Neural progenitor cell (in vitro differentiated cells): ENCODE results near the gene BMP7. TPM values are rescaled to one million over a fixed set of nuclear protein-coding genes. Genes with fewer than 3 reads are reported as not detected.

ENCODE experiments used
- DNase-seq: peaks from one replicate; pipeline ENCODE4 v3.0.0-alpha.2; 2016; ENCODE audit warnings: low spot score
- H2AFZ ChIP-seq: fragments of 200-600 bp; sonication (generic); replicated peaks from 2 replicates; pipeline ENCODE4 v1.6.1; 2016; ENCODE audit warnings: antibody characterized with exemption
- H3F3A ChIP-seq: fragments of 200-600 bp; sonication (generic); 2 replicates; pipeline ENCODE4 v1.6.1; 2016; ENCODE audit warnings: antibody characterized with exemption, low read depth
- H3K27ac ChIP-seq: fragments of 200-600 bp; sonication (generic); 2 replicates; pipeline ENCODE4 v1.5.1; 2016; ENCODE audit warnings: mild to moderate bottlenecking
- H3K27me3 ChIP-seq: fragments of 200-600 bp; sonication (generic); 2 replicates; pipeline ENCODE4 v1.6.1; 2016; ENCODE audit warnings: mild to moderate bottlenecking, moderate library complexity
- H3K36me3 ChIP-seq: fragments of 200-600 bp; sonication (generic); 2 replicates; pipeline ENCODE4 v1.5.1; 2016
- H3K4me1 ChIP-seq: fragments of 200-600 bp; sonication (generic); 2 replicates; pipeline ENCODE4 v1.6.1; 2016; ENCODE audit warnings: mixed run types
- H3K4me2 ChIP-seq: fragments of 200-600 bp; sonication (generic); 2 replicates; pipeline ENCODE4 v1.6.1; 2016
- H3K4me3 ChIP-seq: fragments of 200-600 bp; sonication (generic); 2 replicates; pipeline ENCODE4 v1.5.1; 2016
- H3K79me2 ChIP-seq: fragments of 200-600 bp; sonication (generic); 2 replicates; pipeline ENCODE4 v1.6.1; 2016; ENCODE audit warnings: low read depth
- H3K9ac ChIP-seq: fragments of 200-600 bp; sonication (generic); 2 replicates; pipeline ENCODE4 v1.6.1; 2016
- H3K9me3 ChIP-seq: fragments of 200-600 bp; sonication (generic); 2 replicates; pipeline ENCODE4 v1.5.1; 2016; ENCODE audit warnings: low read depth
- H4K20me1 ChIP-seq: fragments of 200-600 bp; sonication (generic); 2 replicates; pipeline ENCODE4 v1.6.1; 2016; ENCODE audit warnings: low read depth
- H3K27ac Mint-ChIP-seq: 3 replicates; pipeline ENCODE4 v1.8.0; 2021; ENCODE audit warnings: mixed read lengths
- H3K27me3 Mint-ChIP-seq: 2 replicates; pipeline ENCODE4 v1.8.0; 2022; ENCODE audit warnings: low read depth, mild to moderate bottlenecking, inconsistent platforms, moderate library complexity, mixed read lengths; ENCODE audit not compliant: insufficient read depth
- H3K36me3 Mint-ChIP-seq: 3 replicates; pipeline ENCODE4 v1.8.0; 2021; ENCODE audit warnings: mixed read lengths
- H3K4me1 Mint-ChIP-seq: 3 replicates; pipeline ENCODE4 v1.8.0; 2021; ENCODE audit warnings: mixed read lengths
- H3K4me3 Mint-ChIP-seq: 3 replicates; pipeline ENCODE4 v1.8.0; 2021; ENCODE audit warnings: mild to moderate bottlenecking, moderate library complexity, mixed read lengths
- H3K9me3 Mint-ChIP-seq: 3 replicates; pipeline ENCODE4 v1.8.0; 2020; ENCODE audit warnings: mixed read lengths
- EZH2 ChIP-seq: fragments of 200-600 bp; sonication (generic); IDR thresholded peaks from 2 replicates; pipeline ENCODE4 v1.6.1; 2017; ENCODE audit warnings: antibody characterized with exemption, mild to moderate bottlenecking, moderate library complexity
- EZH2phosphoT487 ChIP-seq: fragments of 200-600 bp; sonication (generic); IDR thresholded peaks from 2 replicates; pipeline ENCODE4 v1.6.1; 2017; ENCODE audit warnings: antibody characterized with exemption
- total RNA-seq: library from RNA; depleted of rRNA; stranded (reverse); fragments of >200 nt; gene quantifications from 2 replicates; pipeline ENCODE4 v1.2.3, GENCODE V29; 2015; ENCODE audit warnings: low replicate concordance
- TF ChIP-seq, protein P1 (sequence below): fragments of 200-600 bp; sonication (generic); IDR thresholded peaks from 2 replicates; pipeline ENCODE4 v1.5.1; 2017; ENCODE audit warnings: antibody characterized with exemption, mild to moderate bottlenecking

Gene BMP7
- total RNA-seq, 1 donor from 2014 or later, result 11.2 TPM

GRCh38 chr20:57310821-57311514, 44.5 kb upstream of the BMP7 start:
- H3K36me3 ChIP-seq, result no peaks in the 10 kb centered on the region
- H3K36me3 Mint-ChIP-seq, result no peaks in the 10 kb centered on the region
- TF ChIP-seq, protein P1, sequence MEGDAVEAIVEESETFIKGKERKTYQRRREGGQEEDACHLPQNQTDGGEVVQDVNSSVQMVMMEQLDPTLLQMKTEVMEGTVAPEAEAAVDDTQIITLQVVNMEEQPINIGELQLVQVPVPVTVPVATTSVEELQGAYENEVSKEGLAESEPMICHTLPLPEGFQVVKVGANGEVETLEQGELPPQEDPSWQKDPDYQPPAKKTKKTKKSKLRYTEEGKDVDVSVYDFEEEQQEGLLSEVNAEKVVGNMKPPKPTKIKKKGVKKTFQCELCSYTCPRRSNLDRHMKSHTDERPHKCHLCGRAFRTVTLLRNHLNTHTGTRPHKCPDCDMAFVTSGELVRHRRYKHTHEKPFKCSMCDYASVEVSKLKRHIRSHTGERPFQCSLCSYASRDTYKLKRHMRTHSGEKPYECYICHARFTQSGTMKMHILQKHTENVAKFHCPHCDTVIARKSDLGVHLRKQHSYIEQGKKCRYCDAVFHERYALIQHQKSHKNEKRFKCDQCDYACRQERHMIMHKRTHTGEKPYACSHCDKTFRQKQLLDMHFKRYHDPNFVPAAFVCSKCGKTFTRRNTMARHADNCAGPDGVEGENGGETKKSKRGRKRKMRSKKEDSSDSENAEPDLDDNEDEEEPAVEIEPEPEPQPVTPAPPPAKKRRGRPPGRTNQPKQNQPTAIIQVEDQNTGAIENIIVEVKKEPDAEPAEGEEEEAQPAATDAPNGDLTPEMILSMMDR, result no peak
- TF ChIP-seq EZH2, result no peak
- no peak for TF ChIP-seq EZH2phosphoT487
- H3K4me3 Mint-ChIP-seq, result no peak overlapping the region
- H2AFZ ChIP-seq, result no peak overlapping the region
- H3K4me1 ChIP-seq, result no peaks in the 10 kb centered on the region
- DNase-seq, result no peak
- no peak overlapping the region for H3K27ac ChIP-seq
- H3K4me2 ChIP-seq, result no peak overlapping the region
- H3K27me3 Mint-ChIP-seq, result peaks cover 11% of the 10 kb centered on the region
- H3F3A ChIP-seq, result no peaks in the 10 kb centered on the region
- no peaks in the 10 kb centered on the region for H3K79me2 ChIP-seq
- H4K20me1 ChIP-seq, result no peaks in the 10 kb centered on the region
- no peak overlapping the region for H3K9ac ChIP-seq
- no peaks in the 10 kb centered on the region for H3K9me3 Mint-ChIP-seq
- no peak overlapping the region for H3K27ac Mint-ChIP-seq
- H3K4me3 ChIP-seq, result no peak overlapping the region
- H3K27me3 ChIP-seq, result no peaks in the 10 kb centered on the region
- no peaks in the 10 kb centered on the region for H3K9me3 ChIP-seq
- peaks cover 19% of the 10 kb centered on the region for H3K4me1 Mint-ChIP-seq

GRCh38 chr20:57309544-57310115, 43.2 kb upstream of the BMP7 start:
- Mint-ChIP-seq H3K9me3 (no peaks in the 10 kb centered on the region), H3K4me3 (no peak overlapping the region), H3K27ac (peak overlapping the region; percentile 10), H3K4me1 (peaks cover 20% of the 10 kb centered on the region), H3K27me3 (peaks cover 6% of the 10 kb centered on the region), H3K36me3 (no peaks in the 10 kb centered on the region)
- Histone ChIP-seq H3K27me3 (no peaks in the 10 kb centered on the region), H3K9ac (no peak overlapping the region), H3K4me1 (no peaks in the 10 kb centered on the region), H2AFZ (no peak overlapping the region), H3K4me2 (no peak overlapping the region), H3F3A (no peaks in the 10 kb centered on the region), H4K20me1 (no peaks in the 10 kb centered on the region), H3K79me2 (no peaks in the 10 kb centered on the region), H3K27ac (no peak overlapping the region), H3K4me3 (no peak overlapping the region), H3K36me3 (no peaks in the 10 kb centered on the region), H3K9me3 (no peaks in the 10 kb centered on the region)
- no peak for DNase-seq
- TF ChIP-seq EZH2 (no peak), EZH2phosphoT487 (no peak)
- TF ChIP-seq, protein P1, result no peak

DNA sequence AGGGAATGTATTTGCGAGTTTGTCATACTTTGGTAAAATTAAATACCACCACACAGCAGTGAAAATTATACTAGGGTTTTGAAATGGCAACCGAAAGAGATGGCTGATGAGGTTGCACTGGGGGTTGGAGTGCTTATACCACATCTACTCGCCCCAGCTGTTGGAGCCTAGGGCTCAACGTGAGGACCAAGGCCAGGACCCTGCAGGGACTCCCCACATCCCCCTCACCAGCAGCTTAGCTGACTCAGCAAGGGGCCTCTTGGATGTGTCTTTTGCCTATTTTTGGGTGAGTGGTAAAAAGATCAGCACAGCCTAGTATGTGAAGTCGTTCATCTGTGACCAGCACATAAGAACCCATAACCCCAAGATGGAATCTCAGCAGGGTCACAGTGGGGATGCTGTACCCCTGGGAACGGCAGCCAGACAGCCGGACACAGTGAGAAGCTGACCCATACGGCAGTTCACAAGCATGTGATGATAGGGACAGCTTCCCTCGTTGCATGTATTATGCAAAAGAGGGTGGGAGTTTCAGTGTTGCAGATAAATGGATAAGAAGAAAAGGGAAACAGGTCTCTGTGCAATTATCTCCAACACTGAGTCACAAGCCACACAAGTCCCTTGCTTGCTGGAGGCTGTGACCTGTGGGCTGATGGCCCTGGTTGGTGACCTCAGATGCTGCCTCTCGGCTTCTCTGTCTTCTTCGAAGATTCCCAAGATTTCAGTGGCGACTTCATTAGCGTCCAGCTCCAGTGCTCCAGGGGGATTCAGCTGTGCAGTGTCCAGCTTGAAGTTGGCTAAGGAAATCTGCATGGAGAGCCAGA, 42.2 kb upstream of the BMP7 start:
- H2AFZ ChIP-seq, result no peak overlapping the region
- H3K9me3 Mint-ChIP-seq, result no peaks in the 10 kb centered on the region
- no peak for DNase-seq
- no peaks in the 10 kb centered on the region for H3K9me3 ChIP-seq
- no peaks in the 10 kb centered on the region for H4K20me1 ChIP-seq
- no peaks in the 10 kb centered on the region for H3K4me1 ChIP-seq
- no peak overlapping the region for H3K9ac ChIP-seq
- H3K4me3 Mint-ChIP-seq, result no peak overlapping the region
- H3K27ac ChIP-seq, result no peak overlapping the region
- no peaks in the 10 kb centered on the region for H3F3A ChIP-seq
- H3K27me3 ChIP-seq, result no peaks in the 10 kb centered on the region
- TF ChIP-seq, protein P1, result no peak
- TF ChIP-seq EZH2phosphoT487 (no peak), EZH2 (no peak)
- H3K4me2 ChIP-seq, result no peak overlapping the region
- no peaks in the 10 kb centered on the region for H3K79me2 ChIP-seq
- no peaks in the 10 kb centered on the region for H3K36me3 ChIP-seq
- peaks cover 24% of the 10 kb centered on the region for H3K4me1 Mint-ChIP-seq
- peak overlapping the region; percentile 29 for H3K27ac Mint-ChIP-seq
- H3K27me3 Mint-ChIP-seq, result peaks cover 6% of the 10 kb centered on the region
- no peaks in the 10 kb centered on the region for H3K36me3 Mint-ChIP-seq
- no peak overlapping the region for H3K4me3 ChIP-seq
